Measurements from ENCODE around the gene TMEM117. TPM values are rescaled to one million over a fixed set of nuclear protein-coding genes. Genes with fewer than 3 reads are reported as not detected.
A peak's percentile ranks its signal among the peaks of the same experiment; 100 is the strongest.

TMEM117 gene
- total and polyA plus RNA-seq, 11 donors, result 3.7 to 13.5 (median 7.3) TPM

DNA sequence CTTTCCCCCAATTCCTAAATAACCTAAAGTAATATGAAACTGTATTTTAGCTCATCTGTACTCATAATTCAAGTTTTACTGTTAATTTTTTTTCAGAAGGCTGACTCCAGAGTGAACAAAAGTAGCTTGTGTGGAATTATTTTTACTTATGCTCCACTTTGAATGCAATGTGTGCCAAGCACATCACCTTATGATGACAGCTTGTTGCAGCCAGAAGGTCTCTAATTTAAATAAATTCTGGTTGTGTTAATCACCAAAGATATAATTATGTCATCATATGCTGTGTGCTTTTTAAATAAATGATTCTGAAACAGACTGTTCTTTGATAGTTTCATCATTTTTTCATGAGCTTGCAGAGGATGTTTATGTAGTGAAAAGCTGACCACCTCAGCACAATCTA is 283.1 kb downstream of the TMEM117 start:
- H3K27me3 ChIP-seq, result no peaks in the 10 kb centered on the region
- H3K36me3 ChIP-seq, result no peaks in the 10 kb centered on the region
- peaks cover 0 to 11% (median 0%) of the 10 kb centered on the region in 12 donors for H3K4me1 ChIP-seq
- TF ChIP-seq, protein P1, sequence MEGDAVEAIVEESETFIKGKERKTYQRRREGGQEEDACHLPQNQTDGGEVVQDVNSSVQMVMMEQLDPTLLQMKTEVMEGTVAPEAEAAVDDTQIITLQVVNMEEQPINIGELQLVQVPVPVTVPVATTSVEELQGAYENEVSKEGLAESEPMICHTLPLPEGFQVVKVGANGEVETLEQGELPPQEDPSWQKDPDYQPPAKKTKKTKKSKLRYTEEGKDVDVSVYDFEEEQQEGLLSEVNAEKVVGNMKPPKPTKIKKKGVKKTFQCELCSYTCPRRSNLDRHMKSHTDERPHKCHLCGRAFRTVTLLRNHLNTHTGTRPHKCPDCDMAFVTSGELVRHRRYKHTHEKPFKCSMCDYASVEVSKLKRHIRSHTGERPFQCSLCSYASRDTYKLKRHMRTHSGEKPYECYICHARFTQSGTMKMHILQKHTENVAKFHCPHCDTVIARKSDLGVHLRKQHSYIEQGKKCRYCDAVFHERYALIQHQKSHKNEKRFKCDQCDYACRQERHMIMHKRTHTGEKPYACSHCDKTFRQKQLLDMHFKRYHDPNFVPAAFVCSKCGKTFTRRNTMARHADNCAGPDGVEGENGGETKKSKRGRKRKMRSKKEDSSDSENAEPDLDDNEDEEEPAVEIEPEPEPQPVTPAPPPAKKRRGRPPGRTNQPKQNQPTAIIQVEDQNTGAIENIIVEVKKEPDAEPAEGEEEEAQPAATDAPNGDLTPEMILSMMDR (IDR thresholded peaks at IDR 0.05), result no peak
- TF ChIP-seq POLR2A (IDR thresholded peaks at IDR 0.05), result no peak
- intact Hi-C loops (cut with DNase I), result no loop called here
- no peak for ATAC-seq
- DNase-seq, result no peak
- H3K27ac ChIP-seq, result no peak overlapping the region
- H3K4me3 ChIP-seq, result no peak overlapping the region
- peaks cover 0 to 14% (median 0%) of the 10 kb centered on the region in 12 donors for H3K9me3 ChIP-seq

DNA sequence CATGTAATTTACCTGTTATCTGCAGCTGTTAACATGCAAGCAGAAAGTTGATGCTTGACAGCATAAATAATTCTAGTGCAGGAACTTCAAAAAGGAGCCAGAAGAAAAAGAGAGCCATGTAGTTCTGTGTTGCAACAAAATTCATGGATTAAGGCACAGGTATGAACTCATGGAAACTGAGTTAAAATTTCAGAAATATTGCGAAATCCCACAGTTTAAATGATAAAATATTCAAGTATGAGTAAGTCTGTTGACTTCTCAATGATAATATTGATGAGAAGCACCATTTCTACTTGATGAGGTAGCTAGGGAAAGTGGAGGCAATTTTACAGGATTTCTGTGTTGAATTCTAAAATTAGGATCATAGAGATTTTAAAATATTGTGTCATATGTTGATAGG is 290.9 kb downstream of the TMEM117 start:
- Histone ChIP-seq H3K27me3 (no peaks in the 10 kb centered on the region), H3K9me3 (peaks cover 0 to 14% (median 0%) of the 10 kb centered on the region in 12 donors), H3K4me1 (peaks cover 0 to 15% (median 0%) of the 10 kb centered on the region in 12 donors), H3K36me3 (no peaks in the 10 kb centered on the region), H3K4me3 (no peak overlapping the region), H3K27ac (no peak overlapping the region)
- ATAC-seq (no peak), DNase-seq (no peak)
- intact Hi-C loops (cut with DNase I), result no loop called here
- WGBS, 4 donors, result 92 to 98% (median 95%) methylated on average over 1 of the region's 1 CpG
- TF ChIP-seq, protein P1 (IDR thresholded peaks at IDR 0.05), result no peak
- no peak for TF ChIP-seq POLR2A (IDR thresholded peaks at IDR 0.05)

DNA sequence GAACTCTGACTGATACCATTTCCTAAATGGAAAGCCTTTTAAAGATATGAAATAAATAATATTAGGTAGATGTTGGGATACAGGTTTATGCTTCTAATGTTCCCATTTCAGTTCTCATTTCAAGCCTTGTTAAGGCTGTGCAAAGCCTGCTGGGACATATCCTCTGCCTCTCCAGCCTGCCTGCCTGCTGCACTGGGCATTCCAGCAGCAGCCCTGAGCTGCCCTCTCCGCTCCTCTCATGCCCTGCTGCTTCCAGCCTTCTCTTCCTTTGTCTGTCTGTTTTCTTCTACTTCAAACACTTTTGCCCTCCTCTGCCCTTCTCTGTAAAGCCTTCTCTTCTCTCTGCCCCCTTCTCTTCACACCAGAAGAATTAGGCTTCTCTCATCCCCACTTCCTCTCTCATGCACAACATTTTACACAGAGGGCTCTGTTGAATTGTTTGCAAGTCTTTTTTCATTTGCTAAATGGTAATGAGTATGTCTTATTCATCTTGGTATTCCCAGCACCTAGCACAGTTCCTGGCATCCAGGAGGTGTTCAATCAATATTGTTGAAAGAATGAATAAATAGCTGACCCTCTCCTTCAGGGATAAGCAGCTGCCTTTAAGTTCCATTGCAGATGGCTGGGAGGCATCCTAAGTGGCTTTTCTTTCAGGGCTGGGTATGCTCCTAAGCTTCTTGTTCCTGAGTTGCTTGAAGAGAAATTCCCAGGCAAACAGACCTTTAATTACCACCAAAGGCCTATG is 292.3 kb downstream of the TMEM117 start:
- ATAC-seq, result peak in 3 of 4 donors; percentile 50 to 68 (median 67)
- Histone ChIP-seq H3K27ac (no peak overlapping the region), H3K9me3 (peaks cover 0 to 9% (median 0%) of the 10 kb centered on the region in 12 donors), H3K27me3 (no peaks in the 10 kb centered on the region), H3K36me3 (no peaks in the 10 kb centered on the region), H3K4me1 (peaks cover 0 to 15% (median 0%) of the 10 kb centered on the region in 12 donors), H3K4me3 (no peak overlapping the region)
- no peak for TF ChIP-seq POLR2A (IDR thresholded peaks at IDR 0.05)
- TF ChIP-seq, protein P1 (IDR thresholded peaks at IDR 0.05), result no peak
- peak in 1 of 5 donors; percentile 44 for DNase-seq
- intact Hi-C loops (cut with DNase I), result no loop called here
- WGBS, 4 donors, result 73 to 95% (median 77%) methylated on average over 1 of the region's 1 CpG

DNA sequence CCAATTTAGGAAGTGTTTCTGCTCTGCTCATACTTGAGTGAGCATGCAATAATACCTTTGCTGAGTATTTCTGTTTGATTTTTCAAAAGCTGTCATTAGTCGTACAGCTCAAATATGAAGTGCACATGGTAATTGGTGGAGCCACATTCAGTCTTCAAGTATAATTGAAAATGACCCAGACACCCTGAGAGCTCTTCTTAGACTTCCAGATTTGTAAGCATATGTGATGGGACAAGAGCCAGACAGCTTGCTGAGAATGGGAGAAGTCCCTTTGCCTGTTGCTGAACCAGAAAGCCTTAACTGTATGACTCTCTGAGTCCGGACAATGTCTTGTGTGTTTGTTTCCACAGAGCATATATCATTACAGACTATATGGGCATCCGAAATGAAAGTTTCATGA is 307.3 kb downstream of the TMEM117 start:
- Histone ChIP-seq H3K4me3 (no peak overlapping the region), H3K9me3 (peaks cover 0 to 14% (median 0%) of the 10 kb centered on the region in 12 donors), H3K4me1 (no peaks in the 10 kb centered on the region), H3K27ac (no peak overlapping the region), H3K36me3 (no peaks in the 10 kb centered on the region), H3K27me3 (no peaks in the 10 kb centered on the region)
- TF ChIP-seq, protein P1 (IDR thresholded peaks at IDR 0.05), result no peak
- TF ChIP-seq POLR2A (IDR thresholded peaks at IDR 0.05), result no peak
- intact Hi-C loops (cut with DNase I), result no loop called here
- ATAC-seq (no peak), DNase-seq (no peak)
- 90 to 97% (median 92%) methylated on average over 3 of the region's 3 CpGs for WGBS, 4 donors
